Measurements from ENCODE around the gene NUF2. TPM values are rescaled to one million over a fixed set of nuclear protein-coding genes. Genes with fewer than 3 reads are reported as not detected.
"Not testable (repeated sequence)": the region's sequence is repeated elsewhere in the genome, so short reads cannot be mapped to it uniquely, and the experiment has no call there.

Gene NUF2
- total RNA-seq, 1 donor from 2014 or later: 36.8 TPM

GRCh38 chr1:163351912-163352311, 30.2 kb downstream of the NUF2 start:
- Mint-ChIP-seq H3K4me3 (no peak overlapping the region), H3K27me3 (ENCODE audit: insufficient read depth) (no peaks in the 10 kb centered on the region), H3K36me3 (ENCODE audit: low read depth) (peaks cover 33% of the 10 kb centered on the region), H3K4me1 (ENCODE audit: low read depth) (no peaks in the 10 kb centered on the region), H3K27ac (no peak overlapping the region), H3K9me3 (no peaks in the 10 kb centered on the region)
- DNase-seq (ENCODE audit: low spot score): no peak
- intact Hi-C loops (cut with micrococcal nuclease): no loop called here

- Mint-ChIP-seq H3K4me1 (ENCODE audit: low read depth) (peaks cover 9% of the 10 kb centered on the region), H3K36me3 (ENCODE audit: low read depth) (peaks cover 11% of the 10 kb centered on the region), H3K4me3 (no peak overlapping the region), H3K27ac (no peak overlapping the region), H3K9me3 (no peaks in the 10 kb centered on the region), H3K27me3 (ENCODE audit: insufficient read depth) (peaks cover 7% of the 10 kb centered on the region)
- intact Hi-C loops (cut with micrococcal nuclease): no loop called here
- DNase-seq (ENCODE audit: low spot score): no peak
Observed at GRCh38 chr1:163357378-163357777, 35.6 kb downstream of the NUF2 start.

GRCh38 chr1:163358172-163358571, 36.4 kb downstream of the NUF2 start:
- Mint-ChIP-seq H3K36me3 (ENCODE audit: low read depth) (peaks cover 11% of the 10 kb centered on the region), H3K27me3 (ENCODE audit: insufficient read depth) (peaks cover 11% of the 10 kb centered on the region)
- DNase-seq (ENCODE audit: low spot score); H3K9me3 Mint-ChIP-seq; intact Hi-C loops (cut with micrococcal nuclease); H3K4me3 Mint-ChIP-seq; H3K27ac Mint-ChIP-seq; H3K4me1 Mint-ChIP-seq (ENCODE audit: low read depth): not testable (repeated sequence)

GRCh38 chr1:163361123-163361934, 39.6 kb downstream of the NUF2 start:
- Mint-ChIP-seq H3K27ac (no peak overlapping the region), H3K36me3 (ENCODE audit: low read depth) (peaks cover 7% of the 10 kb centered on the region), H3K4me3 (no peak overlapping the region), H3K9me3 (no peaks in the 10 kb centered on the region), H3K27me3 (ENCODE audit: insufficient read depth) (peaks cover 16% of the 10 kb centered on the region), H3K4me1 (ENCODE audit: low read depth) (peaks cover 9% of the 10 kb centered on the region)
- intact Hi-C loops (cut with micrococcal nuclease): loop anchor here (5.0 kb wide), 1 partner anchor 166 kb away; no protein-coding TSS in a partner anchor
- DNase-seq (ENCODE audit: low spot score): no peak

- H3K9me3 Mint-ChIP-seq: no peaks in the 10 kb centered on the region
- peaks cover 26% of the 10 kb centered on the region for H3K27me3 Mint-ChIP-seq (ENCODE audit: insufficient read depth)
- no peaks in the 10 kb centered on the region for H3K36me3 Mint-ChIP-seq (ENCODE audit: low read depth)
- no peak overlapping the region for H3K27ac Mint-ChIP-seq
- no peak overlapping the region for H3K4me3 Mint-ChIP-seq
- intact Hi-C loops (cut with micrococcal nuclease): no loop called here
- DNase-seq (ENCODE audit: low spot score): no peak
- H3K4me1 Mint-ChIP-seq (ENCODE audit: low read depth): peaks cover 9% of the 10 kb centered on the region
Observed at GRCh38 chr1:163365186-163365585, 43.4 kb downstream of the NUF2 start.

GRCh38 chr1:163366555-163366954, 44.8 kb downstream of the NUF2 start:
- H3K9me3 Mint-ChIP-seq: no peaks in the 10 kb centered on the region
- no peak for DNase-seq (ENCODE audit: low spot score)
- H3K27ac Mint-ChIP-seq: no peak overlapping the region
- peaks cover 3% of the 10 kb centered on the region for H3K4me1 Mint-ChIP-seq (ENCODE audit: low read depth)
- intact Hi-C loops (cut with micrococcal nuclease): no loop called here
- no peaks in the 10 kb centered on the region for H3K36me3 Mint-ChIP-seq (ENCODE audit: low read depth)
- H3K27me3 Mint-ChIP-seq (ENCODE audit: insufficient read depth): peaks cover 19% of the 10 kb centered on the region
- no peak overlapping the region for H3K4me3 Mint-ChIP-seq

GRCh38 chr1:163367721-163368120, 46.0 kb downstream of the NUF2 start:
- H3K27ac Mint-ChIP-seq: no peak overlapping the region
- DNase-seq (ENCODE audit: low spot score): no peak
- H3K4me1 Mint-ChIP-seq (ENCODE audit: low read depth): no peaks in the 10 kb centered on the region
- intact Hi-C loops (cut with micrococcal nuclease): no loop called here
- H3K36me3 Mint-ChIP-seq (ENCODE audit: low read depth): no peaks in the 10 kb centered on the region
- H3K27me3 Mint-ChIP-seq (ENCODE audit: insufficient read depth): peaks cover 21% of the 10 kb centered on the region
- H3K4me3 Mint-ChIP-seq: no peak overlapping the region
- H3K9me3 Mint-ChIP-seq: no peaks in the 10 kb centered on the region

GRCh38 chr1:163372576-163372975, 50.8 kb downstream of the NUF2 start:
- Mint-ChIP-seq H3K4me3 (no peak overlapping the region), H3K4me1 (ENCODE audit: low read depth) (no peaks in the 10 kb centered on the region), H3K27ac (no peak overlapping the region), H3K9me3 (no peaks in the 10 kb centered on the region), H3K27me3 (ENCODE audit: insufficient read depth) (peaks cover 7% of the 10 kb centered on the region), H3K36me3 (ENCODE audit: low read depth) (no peaks in the 10 kb centered on the region)
- intact Hi-C loops (cut with micrococcal nuclease): no loop called here
- DNase-seq (ENCODE audit: low spot score): no peak

GRCh38 chr1:163378554-163378953, 56.8 kb downstream of the NUF2 start:
- H3K4me3 Mint-ChIP-seq: no peak overlapping the region
- no peaks in the 10 kb centered on the region for H3K4me1 Mint-ChIP-seq (ENCODE audit: low read depth)
- H3K27ac Mint-ChIP-seq: no peak overlapping the region
- peaks cover 9% of the 10 kb centered on the region for H3K27me3 Mint-ChIP-seq (ENCODE audit: insufficient read depth)
- DNase-seq (ENCODE audit: low spot score): no peak
- H3K9me3 Mint-ChIP-seq: no peaks in the 10 kb centered on the region
- no peaks in the 10 kb centered on the region for H3K36me3 Mint-ChIP-seq (ENCODE audit: low read depth)
- intact Hi-C loops (cut with micrococcal nuclease): no loop called here

GRCh38 chr1:163379801-163380200, 58.0 kb downstream of the NUF2 start:
- Mint-ChIP-seq H3K9me3 (no peaks in the 10 kb centered on the region), H3K36me3 (ENCODE audit: low read depth) (no peaks in the 10 kb centered on the region), H3K4me1 (ENCODE audit: low read depth) (no peaks in the 10 kb centered on the region), H3K27ac (no peak overlapping the region), H3K4me3 (no peak overlapping the region), H3K27me3 (ENCODE audit: insufficient read depth) (peaks cover 9% of the 10 kb centered on the region)
- DNase-seq (ENCODE audit: low spot score): no peak
- intact Hi-C loops (cut with micrococcal nuclease): no loop called here

- H3K27ac Mint-ChIP-seq: no peak overlapping the region
- no peak for DNase-seq (ENCODE audit: low spot score)
- no peak overlapping the region for H3K4me3 Mint-ChIP-seq
- intact Hi-C loops (cut with micrococcal nuclease): no loop called here
- no peaks in the 10 kb centered on the region for H3K4me1 Mint-ChIP-seq (ENCODE audit: low read depth)
- no peaks in the 10 kb centered on the region for H3K36me3 Mint-ChIP-seq (ENCODE audit: low read depth)
- H3K9me3 Mint-ChIP-seq: no peaks in the 10 kb centered on the region
- H3K27me3 Mint-ChIP-seq (ENCODE audit: insufficient read depth): peaks cover 9% of the 10 kb centered on the region
Observed at GRCh38 chr1:163381487-163382184, 59.9 kb downstream of the NUF2 start.

GRCh38 chr1:163382395-163382794, 60.6 kb downstream of the NUF2 start:
- Mint-ChIP-seq H3K9me3 (no peaks in the 10 kb centered on the region), H3K4me1 (ENCODE audit: low read depth) (no peaks in the 10 kb centered on the region), H3K27ac (no peak overlapping the region), H3K4me3 (no peak overlapping the region), H3K27me3 (ENCODE audit: insufficient read depth) (peaks cover 9% of the 10 kb centered on the region), H3K36me3 (ENCODE audit: low read depth) (no peaks in the 10 kb centered on the region)
- no peak for DNase-seq (ENCODE audit: low spot score)
- intact Hi-C loops (cut with micrococcal nuclease): no loop called here

GRCh38 chr1:163387146-163387545, 65.4 kb downstream of the NUF2 start:
- DNase-seq (ENCODE audit: low spot score): no peak
- H3K4me3 Mint-ChIP-seq: no peak overlapping the region
- H3K27ac Mint-ChIP-seq: no peak overlapping the region
- H3K4me1 Mint-ChIP-seq (ENCODE audit: low read depth): no peaks in the 10 kb centered on the region
- intact Hi-C loops (cut with micrococcal nuclease): no loop called here
- no peaks in the 10 kb centered on the region for H3K9me3 Mint-ChIP-seq
- H3K36me3 Mint-ChIP-seq (ENCODE audit: low read depth): no peaks in the 10 kb centered on the region
- peaks cover 6% of the 10 kb centered on the region for H3K27me3 Mint-ChIP-seq (ENCODE audit: insufficient read depth)

Data from activated T-helper 1 cell treated with anti-CD3 and anti-CD28 coated beads, Interleukin-12 subunit alpha, Interleukin-12 subunit beta, Interleukin-2, Interleukin-4 antibody, amounts not matched to agents 30 ng/mL and 10 ng/mL and 1 ng/mL, durations not matched to agents 14 hours and 24 hours and 36 hours (primary cell).